ENCODE measurements around the gene MYO1D. TPM values are rescaled to one million over a fixed set of nuclear protein-coding genes. Genes with fewer than 3 reads are reported as not detected.

MYO1D gene
- total RNA-seq, 1 donor, result 94.0 TPM

GRCh38 chr17:32583053-32583452 lies 293.9 kb downstream of the MYO1D start:
- no peak for TF ChIP-seq CTCF (IDR thresholded peaks at IDR 0.05; ENCODE audit: insufficient read depth, low read length)
- no peak for DNase-seq (ENCODE audit: low read depth)
- no peak overlapping the region for H3K4me3 ChIP-seq (ENCODE audit: low read depth, low read length)

- DNase-seq (ENCODE audit: low read depth), result no peak
- no peak overlapping the region for H3K4me3 ChIP-seq (ENCODE audit: low read depth, low read length)
- no peak for TF ChIP-seq CTCF (IDR thresholded peaks at IDR 0.05; ENCODE audit: insufficient read depth, low read length)
These were observed 301.1 kb downstream of the MYO1D start for GRCh38 chr17:32575852-32576251.

GRCh38 chr17:32570081-32570396 lies 306.9 kb downstream of the MYO1D start:
- no peak for DNase-seq (ENCODE audit: low read depth)
- H3K4me3 ChIP-seq (ENCODE audit: low read depth, low read length), result no peak overlapping the region
- no peak for TF ChIP-seq CTCF (IDR thresholded peaks at IDR 0.05; ENCODE audit: insufficient read depth, low read length)

GRCh38 chr17:32569171-32570080 lies 307.5 kb downstream of the MYO1D start:
- H3K4me3 ChIP-seq (ENCODE audit: low read depth, low read length), result no peak overlapping the region
- no peak for DNase-seq (ENCODE audit: low read depth)
- TF ChIP-seq CTCF (IDR thresholded peaks at IDR 0.05; ENCODE audit: insufficient read depth, low read length), result no peak

- no peak overlapping the region for H3K4me3 ChIP-seq (ENCODE audit: low read depth, low read length)
These were observed 308.2 kb downstream of the MYO1D start for GRCh38 chr17:32568705-32569104.

GRCh38 chr17:32567511-32567910 lies 309.4 kb downstream of the MYO1D start:
- TF ChIP-seq CTCF (IDR thresholded peaks at IDR 0.05; ENCODE audit: insufficient read depth, low read length), result no peak
- no peak for DNase-seq (ENCODE audit: low read depth)
- no peak overlapping the region for H3K4me3 ChIP-seq (ENCODE audit: low read depth, low read length)

More at GRCh38 chr17:32568705-32569104, 308.2 kb downstream of the MYO1D start:
- no peak for TF ChIP-seq CTCF (IDR thresholded peaks at IDR 0.05; ENCODE audit: insufficient read depth, low read length)
- DNase-seq (ENCODE audit: low read depth), result no peak
